Lung (tissue), 12 donors: Measurements from ENCODE around the gene SLC7A5. TPM values are rescaled to one million over a fixed set of nuclear protein-coding genes. Genes with fewer than 3 reads are reported as not detected.

ENCODE experiments used
- ATAC-seq: fragments of 200-7000 bp; cut with Tn5 transposase; one replicate; pipeline ENCODE4 v1.9.1; 2020; ENCODE audit warnings: moderate number of reproducible peaks; ENCODE audit not compliant: insufficient read depth, low FRiP score
- DNase-seq, 3 donors: peaks; one replicate each; pipeline ENCODE4 v3.0.0-alpha.2; 2013 to 2017
- H3K27ac ChIP-seq, 2 donors: one replicate each; pipeline ENCODE4 v1.5.1; 2013; ENCODE audit warnings: mild to moderate bottlenecking in 2 of 2, moderate library complexity in 2 of 2, control low read depth in 1 of 2, inconsistent platforms in 1 of 2, low read depth in 1 of 2, low read length in 1 of 2
- H3K27me3 ChIP-seq, 3 donors: one replicate each; pipeline ENCODE4 v1.5.1; 2013; ENCODE audit warnings: low read length in 2 of 3; ENCODE audit not compliant: control insufficient read depth in 3 of 3, insufficient read depth in 3 of 3
- H3K36me3 ChIP-seq, 4 donors: one replicate each; pipeline ENCODE4 v1.5.1; 2013; ENCODE audit warnings: low read length in 4 of 4, mild to moderate bottlenecking in 1 of 4, moderate library complexity in 1 of 4; ENCODE audit not compliant: control insufficient read depth in 4 of 4, insufficient read depth in 4 of 4
- H3K4me1 ChIP-seq, 5 donors: one replicate each; pipeline ENCODE4 v1.5.1; 2013; ENCODE audit warnings: low read length in 5 of 5, mild to moderate bottlenecking in 2 of 5, moderate library complexity in 1 of 5; ENCODE audit not compliant: control insufficient read depth in 5 of 5, insufficient read depth in 5 of 5
- H3K4me3 ChIP-seq: one replicate; pipeline ENCODE4 v1.5.1; 2013; ENCODE audit warnings: mild to moderate bottlenecking, control low read depth, moderate library complexity
- H3K9ac ChIP-seq, 2 donors: one replicate each; pipeline ENCODE4 v1.5.1; 2013; ENCODE audit warnings: low read length in 2 of 2, control low read depth in 1 of 2; ENCODE audit not compliant: insufficient read depth in 1 of 2
- H3K9me3 ChIP-seq, 4 donors: one replicate each; pipeline ENCODE4 v1.5.1; 2013; ENCODE audit warnings: low read length in 3 of 4, mild to moderate bottlenecking in 1 of 4, moderate library complexity in 1 of 4; ENCODE audit not compliant: control insufficient read depth in 4 of 4, insufficient read depth in 3 of 4
- WGBS, 2 donors: extraction: QIAGEN DNeasy Blood & Tissue Kit; methylation state at CpG; one replicate each; pipeline ENCODE4 v1.1.7; 2013; 5-methylcytosine and 5-hydroxymethylcytosine counted together
- polyA plus RNA-seq, 2 donors: library from polyadenylated mRNA; stranded (reverse); fragments of 200-250 nt; gene quantifications; one replicate each; pipeline ENCODE4 v1.2.1, GENCODE V29; 2013
- total RNA-seq, 2 donors: library from RNA; depleted of rRNA in 1 of 2; stranded (reverse); fragments of >200 nt in 1 of 2; gene quantifications; one replicate each; pipeline ENCODE4 v1.2.1, GENCODE V29; 2014 to 2021
- TF ChIP-seq, protein P1 (sequence below): IDR thresholded peaks from 2 replicates; pipeline ENCODE4 v1.5.1; 2012; ENCODE audit warnings: mild to moderate bottlenecking; ENCODE audit errors: control extremely low read depth, extremely low read depth
- donor health status: control.
- donor health status: control.
- donor health status: Bipolar disorder and iron deficiency.
- donor health status: healthy.
- donor health status: DM: yes; HTN: yes; CAD: no.

SLC7A5 gene
- total and polyA plus RNA-seq, 4 donors = 4.0 to 36.1 (median 19.8) TPM

DNA sequence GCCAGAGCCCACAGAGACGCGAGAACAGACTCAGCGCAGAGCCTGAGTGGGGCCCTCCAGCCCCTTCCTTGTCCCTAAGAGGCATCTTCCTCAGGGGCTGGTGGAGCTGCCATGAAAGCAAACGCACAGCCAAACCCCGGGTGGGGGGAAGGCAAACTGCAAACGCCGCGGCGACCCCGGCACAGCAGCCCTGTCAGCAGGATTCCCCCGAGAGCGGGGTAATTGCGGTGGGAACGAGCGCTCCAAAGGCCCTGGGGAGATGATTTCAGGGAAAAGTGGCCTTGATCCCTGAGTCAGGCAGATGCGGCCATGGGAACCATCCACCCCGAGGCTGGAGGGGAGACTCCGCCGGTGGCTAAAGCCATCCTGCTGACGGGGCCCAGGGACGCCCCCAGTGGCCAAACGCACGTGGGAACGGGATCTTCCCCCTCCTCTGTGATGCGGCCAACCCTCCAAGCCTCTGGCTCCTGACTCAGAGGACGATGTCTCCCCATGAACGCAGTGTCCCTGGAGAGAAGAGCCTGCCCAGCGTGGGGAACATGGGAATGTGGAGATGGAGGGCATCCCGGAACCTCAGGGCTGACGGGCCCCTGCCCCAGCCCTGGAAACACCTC lies 25.1 kb downstream of the SLC7A5 start:
- Histone ChIP-seq H3K4me1 (peaks cover 0 to 15% (median 0%) of the 10 kb centered on the region in 5 donors), H3K9ac (no peak overlapping the region), H3K4me3 (no peak overlapping the region), H3K27me3 (no peaks in the 10 kb centered on the region), H3K36me3 (peaks cover 0 to 20% (median 0%) of the 10 kb centered on the region in 4 donors), H3K9me3 (no peaks in the 10 kb centered on the region), H3K27ac (no peak overlapping the region)
- WGBS, 2 donors = 75 to 77% methylated on average over 29 to 30 of the region's 30 CpGs
- TF ChIP-seq, protein P1, sequence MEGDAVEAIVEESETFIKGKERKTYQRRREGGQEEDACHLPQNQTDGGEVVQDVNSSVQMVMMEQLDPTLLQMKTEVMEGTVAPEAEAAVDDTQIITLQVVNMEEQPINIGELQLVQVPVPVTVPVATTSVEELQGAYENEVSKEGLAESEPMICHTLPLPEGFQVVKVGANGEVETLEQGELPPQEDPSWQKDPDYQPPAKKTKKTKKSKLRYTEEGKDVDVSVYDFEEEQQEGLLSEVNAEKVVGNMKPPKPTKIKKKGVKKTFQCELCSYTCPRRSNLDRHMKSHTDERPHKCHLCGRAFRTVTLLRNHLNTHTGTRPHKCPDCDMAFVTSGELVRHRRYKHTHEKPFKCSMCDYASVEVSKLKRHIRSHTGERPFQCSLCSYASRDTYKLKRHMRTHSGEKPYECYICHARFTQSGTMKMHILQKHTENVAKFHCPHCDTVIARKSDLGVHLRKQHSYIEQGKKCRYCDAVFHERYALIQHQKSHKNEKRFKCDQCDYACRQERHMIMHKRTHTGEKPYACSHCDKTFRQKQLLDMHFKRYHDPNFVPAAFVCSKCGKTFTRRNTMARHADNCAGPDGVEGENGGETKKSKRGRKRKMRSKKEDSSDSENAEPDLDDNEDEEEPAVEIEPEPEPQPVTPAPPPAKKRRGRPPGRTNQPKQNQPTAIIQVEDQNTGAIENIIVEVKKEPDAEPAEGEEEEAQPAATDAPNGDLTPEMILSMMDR = no peak
- ATAC-seq = no peak
- DNase-seq = no peak

DNA sequence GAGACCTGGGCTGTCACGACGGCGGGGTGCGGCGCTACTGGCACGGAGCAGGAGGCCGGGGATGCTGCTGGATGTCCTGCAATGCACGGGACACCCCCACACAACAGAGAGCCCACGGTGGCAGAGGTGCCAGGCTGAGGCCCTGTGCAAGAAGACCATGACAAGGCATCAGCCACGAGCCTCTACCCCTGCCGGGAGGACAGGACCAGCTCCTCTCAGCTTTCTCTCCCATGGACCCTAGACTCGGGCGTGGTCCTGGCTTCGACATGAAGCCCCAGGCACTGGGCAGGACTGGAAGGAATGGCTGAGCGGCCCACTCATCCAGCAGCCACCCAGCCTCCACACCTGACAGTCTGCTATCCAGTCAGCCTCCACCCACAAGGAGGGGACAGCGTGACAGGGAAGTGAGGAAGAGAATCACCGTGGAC lies 25.6 kb downstream of the SLC7A5 start:
- TF ChIP-seq, protein P1 = no peak
- H3K27ac ChIP-seq = no peak overlapping the region
- H3K36me3 ChIP-seq = peaks cover 0 to 22% (median 0%) of the 10 kb centered on the region in 4 donors
- no peak for ATAC-seq
- no peak for DNase-seq
- H3K4me3 ChIP-seq = no peak overlapping the region
- peaks cover 0 to 14% (median 0%) of the 10 kb centered on the region in 5 donors for H3K4me1 ChIP-seq
- WGBS, 2 donors = 81 to 91% methylated on average over 17 of the region's 17 CpGs
- no peaks in the 10 kb centered on the region for H3K27me3 ChIP-seq
- H3K9ac ChIP-seq = no peak overlapping the region
- no peaks in the 10 kb centered on the region for H3K9me3 ChIP-seq

DNA sequence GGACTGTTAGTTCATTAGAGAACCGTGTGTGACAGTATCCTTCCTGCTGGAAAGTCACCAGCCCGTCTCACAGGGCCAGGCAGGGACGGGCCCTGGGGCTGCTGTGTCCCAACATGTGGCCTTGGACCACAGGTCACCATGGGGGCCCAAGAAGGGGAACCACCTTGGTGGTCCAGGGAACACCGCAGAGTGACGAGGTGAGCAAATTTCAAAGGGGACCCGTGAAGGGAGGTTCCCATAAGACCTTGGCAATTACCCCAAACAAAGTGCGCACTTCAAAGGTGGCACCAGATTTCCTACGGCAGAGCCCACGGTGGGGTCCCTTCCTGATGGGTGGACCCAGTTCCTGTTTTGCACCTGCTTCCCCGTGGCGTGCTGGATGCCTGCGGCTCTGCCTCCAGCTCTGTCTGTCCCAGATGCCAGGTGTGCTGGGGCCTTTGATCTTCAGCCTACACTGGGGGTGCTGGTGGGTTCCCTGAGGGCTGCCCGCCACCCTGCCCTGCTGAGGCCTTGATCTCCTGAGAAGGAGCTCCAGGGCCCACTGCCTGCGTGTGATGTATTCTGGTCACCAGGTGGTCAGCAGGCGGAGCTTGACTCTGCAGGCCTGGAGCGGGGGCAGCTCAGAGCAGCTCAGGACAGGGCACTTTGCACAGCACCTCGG lies 27.0 kb downstream of the SLC7A5 start:
- Histone ChIP-seq H3K9me3 (no peaks in the 10 kb centered on the region), H3K27me3 (no peaks in the 10 kb centered on the region), H3K4me3 (no peak overlapping the region), H3K9ac (no peak overlapping the region), H3K27ac (no peak overlapping the region), H3K4me1 (peaks cover 0 to 9% (median 0%) of the 10 kb centered on the region in 5 donors), H3K36me3 (peaks cover 0 to 31% (median 0%) of the 10 kb centered on the region in 4 donors)
- DNase-seq = no peak
- no peak for ATAC-seq
- WGBS, 2 donors = 61 to 75% methylated on average over 17 of the region's 17 CpGs
- TF ChIP-seq, protein P1 = no peak
